IMR-90 (cell line): ENCODE results near the gene CTXN3. TPM values are rescaled to one million over a fixed set of nuclear protein-coding genes. Genes with fewer than 3 reads are reported as not detected.

Source experiments
- ATAC-seq: fragments of 200-7000 bp; cut with Tn5 transposase; 2 replicates; pipeline ENCODE4 v1.9.1; 2020; ENCODE audit warnings: low read depth, mild to moderate bottlenecking, moderate library complexity
- BruUV-seq: library from RNA; stranded (reverse); fragments of 400-500 nt; replicated peaks from 2 replicates; lab custom pipeline; 2021; lab: Mats Ljungman, UMichigan
- CTCF ChIA-PET: fragments of 300-600 bp; formaldehyde crosslinking; extraction: SDS; loops from one replicate; lab custom pipeline; 2021; ENCODE audit warnings: antibody characterized with exemption; lab: Yijun Ruan, JAX
- POLR2A ChIA-PET: fragments of 300-600 bp; sonication (Branson Sonifier 250); formaldehyde crosslinking; loops from one replicate; lab custom pipeline; 2022; ENCODE audit warnings: antibody characterized with exemption; ENCODE audit not compliant: unreplicated experiment; lab: Charles Lee
- DNase-seq: peaks from one replicate; pipeline ENCODE4 v3.0.0; 2013
- H2AFZ ChIP-seq: replicated peaks from 2 replicates; pipeline ENCODE3; 2013; ENCODE audit warnings: low read length, mild to moderate bottlenecking; ENCODE audit not compliant: poor library complexity
- H2AK5ac ChIP-seq: 2 replicates; pipeline ENCODE4 v1.6.1; 2013; ENCODE audit warnings: low read depth, low read length, inconsistent platforms
- H2AK9ac ChIP-seq: replicated peaks from 2 replicates; pipeline ENCODE3; 2013; ENCODE audit warnings: mild to moderate bottlenecking, low read depth, low read length, moderate library complexity; ENCODE audit not compliant: poor library complexity
- H2BK120ac ChIP-seq: 2 replicates; pipeline ENCODE4 v1.6.1; 2013; ENCODE audit warnings: low read depth, low read length, inconsistent platforms
- H2BK15ac ChIP-seq: 3 replicates; pipeline ENCODE4 v1.6.1; 2013; ENCODE audit warnings: low read depth, low read length, inconsistent platforms
- H2BK20ac ChIP-seq: 2 replicates; pipeline ENCODE4 v1.6.1; 2013; ENCODE audit warnings: low read depth, mild to moderate bottlenecking, inconsistent platforms, low read length, moderate library complexity
- H2BK5ac ChIP-seq: 2 replicates; pipeline ENCODE4 v1.6.1; 2013; ENCODE audit warnings: mild to moderate bottlenecking, low read depth, low read length, inconsistent platforms; ENCODE audit not compliant: poor library complexity, severe bottlenecking
- H3K14ac ChIP-seq: replicated peaks from 2 replicates; pipeline ENCODE4 v1.6.1; 2013; ENCODE audit warnings: low read depth, low read length, inconsistent platforms
- H3K18ac ChIP-seq: 2 replicates; pipeline ENCODE4 v1.6.1; 2013; ENCODE audit warnings: low read depth, low read length, control low read depth
- H3K23ac ChIP-seq: 2 replicates; pipeline ENCODE4 v1.6.1; 2013; ENCODE audit warnings: low read depth, low read length, inconsistent platforms
- H3K27ac ChIP-seq: 2 replicates; pipeline ENCODE4 v1.5.1; 2013; ENCODE audit warnings: mild to moderate bottlenecking, control low read depth, low read length; ENCODE audit not compliant: insufficient read depth
- H3K27me3 ChIP-seq: 2 replicates; pipeline ENCODE4 v1.6.1; 2013; ENCODE audit warnings: low read length; ENCODE audit not compliant: control insufficient read depth, insufficient read depth
- H3K36me3 ChIP-seq: 2 replicates; pipeline ENCODE4 v1.6.1; 2013; ENCODE audit warnings: low read length, mixed read lengths; ENCODE audit not compliant: control insufficient read depth, insufficient read depth
- H3K4ac ChIP-seq: 2 replicates; pipeline ENCODE4 v1.6.1; 2013; ENCODE audit warnings: low read depth, low read length, inconsistent platforms
- H3K4me1 ChIP-seq: 2 replicates; pipeline ENCODE4 v1.6.1; 2013; ENCODE audit warnings: low read length, mixed read lengths; ENCODE audit not compliant: control insufficient read depth, insufficient read depth
- H3K4me2 ChIP-seq: 2 replicates; pipeline ENCODE4 v1.6.1; 2013; ENCODE audit warnings: low read depth, mild to moderate bottlenecking, control low read depth, low read length, moderate library complexity
- H3K4me3 ChIP-seq: 2 replicates; pipeline ENCODE4 v1.5.1; 2013; ENCODE audit warnings: low read depth, mild to moderate bottlenecking, control low read depth, low read length, moderate library complexity; ENCODE audit not compliant: insufficient read depth
- H3K56ac ChIP-seq: 2 replicates; pipeline ENCODE4 v1.6.1; 2013; ENCODE audit warnings: low read length, inconsistent platforms; ENCODE audit not compliant: insufficient read depth; ENCODE audit errors: extremely low read depth
- H3K79me1 ChIP-seq, 2 experiments: 2 replicates each; pipeline ENCODE4 v1.6.1; 2013; ENCODE audit warnings: low read length in 2 of 2, inconsistent platforms in 1 of 2, low read depth in 1 of 2
- H3K9ac ChIP-seq: 2 replicates; pipeline ENCODE4 v1.6.1; 2013; ENCODE audit warnings: low read depth, low read length, control low read depth
- H3K9me1 ChIP-seq: 2 replicates; pipeline ENCODE4 v1.6.1; 2013; ENCODE audit warnings: low read length, inconsistent platforms; ENCODE audit not compliant: insufficient read depth
- H3K9me3 ChIP-seq: 2 replicates; pipeline ENCODE4 v1.6.1; 2013; ENCODE audit warnings: low read length; ENCODE audit not compliant: control insufficient read depth, insufficient read depth
- H4K20me1 ChIP-seq: 2 replicates; pipeline ENCODE4 v1.6.1; 2013; ENCODE audit warnings: low read length, inconsistent platforms; ENCODE audit not compliant: insufficient read depth
- H4K5ac ChIP-seq: 2 replicates; pipeline ENCODE4 v1.6.1; 2013; ENCODE audit warnings: mild to moderate bottlenecking, low read depth, low read length, control low read depth
- H4K8ac ChIP-seq, 2 experiments: 2 replicates each; pipeline ENCODE4 v1.6.1; 2013; ENCODE audit warnings: low read depth in 2 of 2, low read length in 2 of 2, control low read depth in 1 of 2, inconsistent platforms in 1 of 2
- H4K91ac ChIP-seq: 2 replicates; pipeline ENCODE4 v1.6.1; 2013; ENCODE audit warnings: low read depth, low read length, inconsistent platforms; ENCODE audit not compliant: insufficient read depth
- BHLHE40 ChIP-seq: fragments of 150-350 bp; IDR thresholded peaks from 2 replicates; pipeline ENCODE4 v1.6.1; 2016; ENCODE audit warnings: mild to moderate bottlenecking, low read depth, low read length
- CEBPB ChIP-seq: IDR thresholded peaks from 2 replicates; pipeline ENCODE4 v1.6.1; 2012; ENCODE audit warnings: low read depth, low read length, improper control_type of control experiment
- CHD1 ChIP-seq: IDR thresholded peaks from 2 replicates; pipeline ENCODE4 v1.6.1; 2012; ENCODE audit warnings: low read depth, low read length, improper control_type of control experiment
- FOS ChIP-seq: fragments of 150-350 bp; IDR thresholded peaks from 2 replicates; pipeline ENCODE4 v1.6.1; 2016; ENCODE audit warnings: low read depth, low read length
- MAFK ChIP-seq: IDR thresholded peaks from 2 replicates; pipeline ENCODE4 v1.6.1; 2012; ENCODE audit warnings: low read depth, low read length, improper control_type of control experiment
- MAZ ChIP-seq: IDR thresholded peaks from 2 replicates; pipeline ENCODE4 v1.6.1; 2012; ENCODE audit warnings: low read depth, mild to moderate bottlenecking, low read length, improper control_type of control experiment, moderate library complexity, borderline replicate concordance
- MXI1 ChIP-seq: IDR thresholded peaks from 2 replicates; pipeline ENCODE4 v1.6.1; 2012; ENCODE audit warnings: low read depth, mild to moderate bottlenecking, low read length, moderate library complexity, borderline replicate concordance
- NFE2L2 ChIP-seq: fragments of 150-350 bp; IDR thresholded peaks from 2 replicates; pipeline ENCODE4 v1.6.1; 2016; ENCODE audit warnings: low read depth, mild to moderate bottlenecking, low read length
- POLR2A ChIP-seq: IDR thresholded peaks from 2 replicates; pipeline ENCODE4 v1.6.1; 2012; ENCODE audit warnings: mild to moderate bottlenecking, low read depth, low read length
- RAD21 ChIP-seq: IDR thresholded peaks from 2 replicates; pipeline ENCODE4 v1.6.1; 2012; ENCODE audit warnings: low read length, improper control_type of control experiment
- RCOR1 ChIP-seq: IDR thresholded peaks from 2 replicates; pipeline ENCODE4 v1.6.1; 2012; ENCODE audit warnings: mild to moderate bottlenecking, low read length, improper control_type of control experiment; ENCODE audit not compliant: insufficient replicate concordance
- RFX5 ChIP-seq: IDR thresholded peaks from 2 replicates; pipeline ENCODE4 v1.8.0; 2012; ENCODE audit warnings: low read depth, mild to moderate bottlenecking, low read length, moderate library complexity
- SMC3 ChIP-seq: fragments of 150-350 bp; IDR thresholded peaks from 2 replicates; pipeline ENCODE4 v1.6.1; 2016; ENCODE audit warnings: low read depth, mild to moderate bottlenecking, antibody characterized with exemption, low read length, moderate library complexity
- WGBS, 2 experiments: methylation state at CpG; one replicate each; pipeline versions ENCODE4 v1.1.5 to v1.1.7; 2013; ENCODE audit warnings: missing lambda C conversion rate in 2 of 2; ENCODE audit not compliant: insufficient read length in 1 of 2; ENCODE audit errors: extremely low coverage in 2 of 2; 5-methylcytosine and 5-hydroxymethylcytosine counted together
- dilution Hi-C: fragments of 300-500 bp; cut with HindIII; formaldehyde crosslinking; loops from one replicate; pipeline ENCODE4 v1.14.3; 2018; ENCODE audit warnings: low sequenced_read_pairs; ENCODE audit not compliant: unreplicated experiment
- in situ Hi-C: fragments of 300-500 bp; cut with MboI; formaldehyde crosslinking; loops from 3 replicates; pipeline ENCODE4 v1.14.3; 2019; ENCODE audit warnings: low sequenced_read_pairs, inconsistent platforms, mixed read lengths
- intact Hi-C: fragments of 100-400 bp; cut with micrococcal nuclease; formaldehyde crosslinking; loops from 2 replicates; pipeline ENCODE4 v1.10.0; 2022
- polyA plus RNA-seq, 3 experiments: library from polyadenylated mRNA; depleted of rRNA; stranded (reverse); fragments of >200 nt; gene quantifications; 2 replicates each; pipeline ENCODE4 v1.2.3, GENCODE V29; 2012; ENCODE audit warnings: low replicate concordance in 1 of 3
- total RNA-seq: library from RNA; depleted of rRNA; stranded (reverse); fragments of >200 nt; gene quantifications from 2 replicates; pipeline ENCODE4 v1.2.3, GENCODE V29; 2012
- TF ChIP-seq, protein P1 (sequence below): conservative IDR thresholded peaks from 2 replicates; pipeline ENCODE4 v1.5.1; 2012; ENCODE audit warnings: mild to moderate bottlenecking, low read depth, low read length, improper control_type of control experiment
- TF ChIP-seq, protein P2 (sequence below): fragments of 150-350 bp; IDR thresholded peaks from 2 replicates; pipeline ENCODE4 v1.6.1; 2016; ENCODE audit warnings: low read depth, mild to moderate bottlenecking, low read length, moderate library complexity, borderline replicate concordance
- TF ChIP-seq, protein P3 (sequence below): fragments of 150-350 bp; IDR thresholded peaks from 2 replicates; pipeline ENCODE4 v1.6.1; 2017; ENCODE audit warnings: mild to moderate bottlenecking, antibody characterized with exemption, low read length, low read depth

CTXN3 gene
- total and polyA plus RNA-seq, 2 of the 4 experiments (the other 2 are of a cell fraction) = not detected

DNA sequence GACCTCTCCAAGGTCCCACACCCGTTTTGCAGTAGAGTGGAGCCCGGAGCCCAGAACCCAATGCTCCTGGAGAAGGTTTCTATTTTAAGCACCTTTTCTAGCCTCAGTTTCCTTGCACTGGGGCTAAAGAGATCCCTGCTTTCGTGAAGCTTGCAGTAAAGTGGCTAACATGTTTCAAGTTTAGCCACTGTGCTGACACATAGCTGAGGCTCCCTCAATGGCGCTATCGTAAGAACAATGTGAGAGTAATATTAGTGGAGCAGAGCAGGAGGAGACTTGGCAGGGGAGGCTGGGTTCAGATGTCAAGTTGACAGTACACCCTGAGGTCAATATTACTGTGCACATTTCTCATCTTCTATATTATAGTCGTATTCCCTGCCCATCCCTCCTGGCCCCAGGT, 7.9 kb downstream of the CTXN3 start:
- dilution Hi-C loops (no loop called here), in situ Hi-C loops (no loop called here), intact Hi-C loops (no loop called here)
- H3K14ac ChIP-seq = no peak overlapping the region
- peaks cover 14% of the 10 kb centered on the region for H3K27me3 ChIP-seq
- no peaks in the 10 kb centered on the region for H3K79me1 ChIP-seq
- no peak overlapping the region for H3K56ac ChIP-seq
- H2BK15ac ChIP-seq = no peak overlapping the region
- no peak overlapping the region for H3K4ac ChIP-seq
- H2BK20ac ChIP-seq = no peak overlapping the region
- no peak overlapping the region for H4K5ac ChIP-seq
- H4K8ac ChIP-seq = no peak overlapping the region
- WGBS, 2 experiments = 80% methylated on average over 1 of the region's 6 CpGs; no CpG with 5 or more reads in 1 of the 2 experiments
- H2AK5ac ChIP-seq = no peak overlapping the region
- H3K27ac ChIP-seq = no peak overlapping the region
- no peak overlapping the region for H3K23ac ChIP-seq
- H3K4me2 ChIP-seq = no peak overlapping the region
- ATAC-seq = no peak
- BruUV-seq = no TSS peak
- no peaks in the 10 kb centered on the region for H3K36me3 ChIP-seq
- no peaks in the 10 kb centered on the region for H3K4me1 ChIP-seq
- H3K9me1 ChIP-seq = no peaks in the 10 kb centered on the region; the same call in 1 of the 2 replicates
- no peak overlapping the region for H2AFZ ChIP-seq
- ChIA-PET CTCF (no interaction called here), POLR2A (no interaction called here)
- no peak overlapping the region for H3K18ac ChIP-seq
- no peak overlapping the region for H3K9ac ChIP-seq
- H3K4me3 ChIP-seq = no peak overlapping the region
- DNase-seq = no peak
- no peak overlapping the region for H2AK9ac ChIP-seq
- H4K20me1 ChIP-seq = no peaks in the 10 kb centered on the region
- H3K9me3 ChIP-seq = no peaks in the 10 kb centered on the region
- TF ChIP-seq CHD1 (no peak), CEBPB (no peak), MAZ (no peak), FOS (no peak), MXI1 (no peak), BHLHE40 (no peak), RAD21 (no peak), NFE2L2 (no peak), MAFK (no peak), RCOR1 (no peak), RFX5 (no peak), POLR2A (no peak), SMC3 (no peak)
- TF ChIP-seq, protein P1, sequence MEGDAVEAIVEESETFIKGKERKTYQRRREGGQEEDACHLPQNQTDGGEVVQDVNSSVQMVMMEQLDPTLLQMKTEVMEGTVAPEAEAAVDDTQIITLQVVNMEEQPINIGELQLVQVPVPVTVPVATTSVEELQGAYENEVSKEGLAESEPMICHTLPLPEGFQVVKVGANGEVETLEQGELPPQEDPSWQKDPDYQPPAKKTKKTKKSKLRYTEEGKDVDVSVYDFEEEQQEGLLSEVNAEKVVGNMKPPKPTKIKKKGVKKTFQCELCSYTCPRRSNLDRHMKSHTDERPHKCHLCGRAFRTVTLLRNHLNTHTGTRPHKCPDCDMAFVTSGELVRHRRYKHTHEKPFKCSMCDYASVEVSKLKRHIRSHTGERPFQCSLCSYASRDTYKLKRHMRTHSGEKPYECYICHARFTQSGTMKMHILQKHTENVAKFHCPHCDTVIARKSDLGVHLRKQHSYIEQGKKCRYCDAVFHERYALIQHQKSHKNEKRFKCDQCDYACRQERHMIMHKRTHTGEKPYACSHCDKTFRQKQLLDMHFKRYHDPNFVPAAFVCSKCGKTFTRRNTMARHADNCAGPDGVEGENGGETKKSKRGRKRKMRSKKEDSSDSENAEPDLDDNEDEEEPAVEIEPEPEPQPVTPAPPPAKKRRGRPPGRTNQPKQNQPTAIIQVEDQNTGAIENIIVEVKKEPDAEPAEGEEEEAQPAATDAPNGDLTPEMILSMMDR = no peak
- TF ChIP-seq, protein P2, sequence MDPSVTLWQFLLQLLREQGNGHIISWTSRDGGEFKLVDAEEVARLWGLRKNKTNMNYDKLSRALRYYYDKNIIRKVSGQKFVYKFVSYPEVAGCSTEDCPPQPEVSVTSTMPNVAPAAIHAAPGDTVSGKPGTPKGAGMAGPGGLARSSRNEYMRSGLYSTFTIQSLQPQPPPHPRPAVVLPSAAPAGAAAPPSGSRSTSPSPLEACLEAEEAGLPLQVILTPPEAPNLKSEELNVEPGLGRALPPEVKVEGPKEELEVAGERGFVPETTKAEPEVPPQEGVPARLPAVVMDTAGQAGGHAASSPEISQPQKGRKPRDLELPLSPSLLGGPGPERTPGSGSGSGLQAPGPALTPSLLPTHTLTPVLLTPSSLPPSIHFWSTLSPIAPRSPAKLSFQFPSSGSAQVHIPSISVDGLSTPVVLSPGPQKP = no peak
- TF ChIP-seq, protein P3, sequence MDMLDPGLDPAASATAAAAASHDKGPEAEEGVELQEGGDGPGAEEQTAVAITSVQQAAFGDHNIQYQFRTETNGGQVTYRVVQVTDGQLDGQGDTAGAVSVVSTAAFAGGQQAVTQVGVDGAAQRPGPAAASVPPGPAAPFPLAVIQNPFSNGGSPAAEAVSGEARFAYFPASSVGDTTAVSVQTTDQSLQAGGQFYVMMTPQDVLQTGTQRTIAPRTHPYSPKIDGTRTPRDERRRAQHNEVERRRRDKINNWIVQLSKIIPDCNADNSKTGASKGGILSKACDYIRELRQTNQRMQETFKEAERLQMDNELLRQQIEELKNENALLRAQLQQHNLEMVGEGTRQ = no peak
- H2BK120ac ChIP-seq = no peak overlapping the region
- H2BK5ac ChIP-seq = no peak overlapping the region
- no peak overlapping the region for H4K91ac ChIP-seq
